MM.1S (cell line): Measurements from ENCODE around the gene FAM20C.

Experiments
- EZH2 ChIP-seq: fragments of 300-600 bp; sonication (generic); optimal IDR thresholded peaks from 2 replicates; pipeline ENCODE3; 2017; ENCODE audit warnings: low read depth, mild to moderate bottlenecking, antibody characterized with exemption, low read length, mixed read lengths
- EZH2phosphoT487 ChIP-seq: fragments of 300-600 bp; sonication (generic); IDR thresholded peaks from 2 replicates; pipeline ENCODE4 v1.6.1; 2018; ENCODE audit warnings: antibody characterized with exemption, low read length
- TF ChIP-seq, protein P1 (sequence below): fragments of 300-600 bp; sonication (generic); IDR thresholded peaks from 2 replicates; pipeline ENCODE4 v1.5.1; 2016; ENCODE audit warnings: antibody characterized with exemption, low read length, mixed read lengths

GRCh38 chr7:188174-188573 is 4.2 kb upstream of the FAM20C start:
- TF ChIP-seq EZH2phosphoT487 (no peak), EZH2 (no peak)
- TF ChIP-seq, protein P1, sequence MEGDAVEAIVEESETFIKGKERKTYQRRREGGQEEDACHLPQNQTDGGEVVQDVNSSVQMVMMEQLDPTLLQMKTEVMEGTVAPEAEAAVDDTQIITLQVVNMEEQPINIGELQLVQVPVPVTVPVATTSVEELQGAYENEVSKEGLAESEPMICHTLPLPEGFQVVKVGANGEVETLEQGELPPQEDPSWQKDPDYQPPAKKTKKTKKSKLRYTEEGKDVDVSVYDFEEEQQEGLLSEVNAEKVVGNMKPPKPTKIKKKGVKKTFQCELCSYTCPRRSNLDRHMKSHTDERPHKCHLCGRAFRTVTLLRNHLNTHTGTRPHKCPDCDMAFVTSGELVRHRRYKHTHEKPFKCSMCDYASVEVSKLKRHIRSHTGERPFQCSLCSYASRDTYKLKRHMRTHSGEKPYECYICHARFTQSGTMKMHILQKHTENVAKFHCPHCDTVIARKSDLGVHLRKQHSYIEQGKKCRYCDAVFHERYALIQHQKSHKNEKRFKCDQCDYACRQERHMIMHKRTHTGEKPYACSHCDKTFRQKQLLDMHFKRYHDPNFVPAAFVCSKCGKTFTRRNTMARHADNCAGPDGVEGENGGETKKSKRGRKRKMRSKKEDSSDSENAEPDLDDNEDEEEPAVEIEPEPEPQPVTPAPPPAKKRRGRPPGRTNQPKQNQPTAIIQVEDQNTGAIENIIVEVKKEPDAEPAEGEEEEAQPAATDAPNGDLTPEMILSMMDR, result no peak
